Tibial artery (tissue), 4 donors: ENCODE measurements around the gene NDUFS7.

Source experiments
- DNase-seq, 2 donors: peaks; one replicate each; pipeline ENCODE4 v3.0.0-alpha.2; 2019
- H3K27ac ChIP-seq, 2 donors: fragments of 200-600 bp; sonication (generic) in 1 of 2; 1 replicate in 1 of 2; 2 replicates in 1 of 2; pipeline ENCODE4 v1.5.1; 2018 to 2019; ENCODE audit warnings: mild to moderate bottlenecking in 1 of 2
- H3K27me3 ChIP-seq, 2 donors: fragments of 200-600 bp; sonication (generic) in 1 of 2; one replicate each; pipeline versions ENCODE4 v1.5.1 to v1.6.0; 2016 to 2019
- H3K36me3 ChIP-seq, 3 donors: fragments of 200-600 bp; sonication (generic) in 2 of 3; one replicate each; pipeline ENCODE4 v1.5.1; 2016 to 2019; ENCODE audit warnings: mild to moderate bottlenecking in 2 of 3
- H3K4me1 ChIP-seq, 4 donors: fragments of 200-600 bp; sonication (generic) in 2 of 4; 1 replicate in 3 of 4; 2 replicates in 1 of 4; pipeline ENCODE4 v1.5.1; 2016 to 2019
- H3K4me3 ChIP-seq, 2 donors: fragments of 200-600 bp; sonication (generic) in 1 of 2; 1 replicate in 1 of 2; 2 replicates in 1 of 2; pipeline ENCODE4 v1.5.1; 2018 to 2019; ENCODE audit warnings: mild to moderate bottlenecking in 2 of 2
- H3K9me3 ChIP-seq, 3 donors: fragments of 200-600 bp; sonication (generic) in 1 of 3; one replicate each; pipeline ENCODE4 v1.5.1; 2016 to 2019
- intact Hi-C: fragments of 100-400 bp; cut with DNase I; formaldehyde crosslinking; loops from one replicate; pipeline ENCODE4 v1.15.0; 2023; ENCODE audit warnings: low total_unique reads
- TF ChIP-seq, protein P1 (sequence below), 2 experiments: fragments of 200-600 bp in 1 of 2; fragments of 450-650 bp in 1 of 2; IDR thresholded peaks; one replicate each; pipeline ENCODE4 v1.5.1; 2017 to 2019; ENCODE audit warnings: antibody characterized with exemption in 2 of 2, mild to moderate bottlenecking in 1 of 2, moderate library complexity in 1 of 2

Gene NDUFS7

DNA sequence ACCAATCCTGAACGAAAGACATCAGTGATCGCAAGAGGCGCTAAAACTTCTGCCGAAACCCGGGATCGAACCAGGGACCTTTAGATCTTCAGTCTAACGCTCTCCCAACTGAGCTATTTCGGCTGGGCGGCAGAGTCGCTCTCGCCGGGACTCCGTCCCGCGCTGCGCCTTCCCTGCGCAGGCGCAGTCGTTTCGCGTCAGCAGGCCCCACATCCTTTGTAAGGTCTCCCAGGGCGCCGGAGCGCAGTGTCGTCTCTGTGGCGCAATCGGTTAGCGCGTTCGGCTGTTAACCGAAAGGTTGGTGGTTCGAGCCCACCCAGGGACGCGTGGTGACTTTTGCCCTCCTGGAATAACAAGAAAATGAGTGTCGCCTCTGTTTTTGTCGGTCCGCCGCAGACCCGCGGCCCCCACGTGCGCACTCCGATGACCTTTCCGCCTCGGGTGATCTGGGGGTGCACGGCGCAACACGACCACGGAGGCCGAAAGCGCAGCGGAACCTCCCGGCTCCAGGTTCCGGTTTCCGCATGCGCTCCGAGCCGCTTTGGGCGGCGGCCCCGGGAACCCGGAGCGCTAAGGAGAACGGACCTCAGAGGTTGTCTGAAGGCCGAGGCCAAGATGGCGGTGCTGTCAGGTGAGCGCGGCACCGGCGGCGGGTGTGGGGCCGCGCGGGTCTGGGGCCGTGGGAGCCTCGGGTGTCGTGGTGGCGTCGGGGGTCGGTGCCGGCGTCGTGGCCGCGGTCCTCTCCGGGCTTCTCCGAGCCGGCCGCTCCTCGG is at the start of gene NDUFS7:
Gene NDUFS7 (plus strand): TSS at position 596 of the 773 bp plus-strand sequence. CDS start 20 bp downstream, at position 616.
- intact Hi-C loops = no loop called here
- TF ChIP-seq, protein P1, sequence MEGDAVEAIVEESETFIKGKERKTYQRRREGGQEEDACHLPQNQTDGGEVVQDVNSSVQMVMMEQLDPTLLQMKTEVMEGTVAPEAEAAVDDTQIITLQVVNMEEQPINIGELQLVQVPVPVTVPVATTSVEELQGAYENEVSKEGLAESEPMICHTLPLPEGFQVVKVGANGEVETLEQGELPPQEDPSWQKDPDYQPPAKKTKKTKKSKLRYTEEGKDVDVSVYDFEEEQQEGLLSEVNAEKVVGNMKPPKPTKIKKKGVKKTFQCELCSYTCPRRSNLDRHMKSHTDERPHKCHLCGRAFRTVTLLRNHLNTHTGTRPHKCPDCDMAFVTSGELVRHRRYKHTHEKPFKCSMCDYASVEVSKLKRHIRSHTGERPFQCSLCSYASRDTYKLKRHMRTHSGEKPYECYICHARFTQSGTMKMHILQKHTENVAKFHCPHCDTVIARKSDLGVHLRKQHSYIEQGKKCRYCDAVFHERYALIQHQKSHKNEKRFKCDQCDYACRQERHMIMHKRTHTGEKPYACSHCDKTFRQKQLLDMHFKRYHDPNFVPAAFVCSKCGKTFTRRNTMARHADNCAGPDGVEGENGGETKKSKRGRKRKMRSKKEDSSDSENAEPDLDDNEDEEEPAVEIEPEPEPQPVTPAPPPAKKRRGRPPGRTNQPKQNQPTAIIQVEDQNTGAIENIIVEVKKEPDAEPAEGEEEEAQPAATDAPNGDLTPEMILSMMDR (IDR thresholded peaks at IDR 0.05) = peak; percentile 7 to 67
- Histone ChIP-seq H3K4me3 (peak within 1 kb of the TSS; percentile 89 to 92), H3K9me3 (no peaks in the 10 kb centered on the region), H3K36me3 (peaks cover 4 to 26% (median 8%) of the 10 kb centered on the region in 3 donors), H3K27me3 (no peaks in the 10 kb centered on the region), H3K27ac (peak within 1 kb of the TSS; percentile 84 to 90), H3K4me1 (peaks cover 0 to 28% (median 21%) of the 10 kb centered on the region in 4 donors)
- DNase-seq = peak; percentile 87 to 93

- DNase-seq = no peak
- Histone ChIP-seq H3K27ac (no peak overlapping the region), H3K4me1 (peaks cover 0 to 5% (median 0%) of the 10 kb centered on the region in 4 donors), H3K9me3 (no peaks in the 10 kb centered on the region), H3K27me3 (peaks cover 0 to 76% of the 10 kb centered on the region in 2 donors), H3K36me3 (no peaks in the 10 kb centered on the region), H3K4me3 (no peak overlapping the region)
- TF ChIP-seq, protein P1 (IDR thresholded peaks at IDR 0.05) = no peak
- intact Hi-C loops = no loop called here
Observed at GRCh38 chr19:1336079-1336684, 47.5 kb upstream of the NDUFS7 start.

GRCh38 chr19:1340681-1341469 is 42.8 kb upstream of the NDUFS7 start:
- TF ChIP-seq, protein P1 (IDR thresholded peaks at IDR 0.05) = no peak
- H3K4me3 ChIP-seq = no peak overlapping the region
- H3K27me3 ChIP-seq = peaks cover 0 to 48% of the 10 kb centered on the region in 2 donors
- no peaks in the 10 kb centered on the region for H3K9me3 ChIP-seq
- H3K27ac ChIP-seq = no peak overlapping the region
- intact Hi-C loops = no loop called here
- no peak for DNase-seq
- H3K36me3 ChIP-seq = no peaks in the 10 kb centered on the region
- no peaks in the 10 kb centered on the region for H3K4me1 ChIP-seq

DNA sequence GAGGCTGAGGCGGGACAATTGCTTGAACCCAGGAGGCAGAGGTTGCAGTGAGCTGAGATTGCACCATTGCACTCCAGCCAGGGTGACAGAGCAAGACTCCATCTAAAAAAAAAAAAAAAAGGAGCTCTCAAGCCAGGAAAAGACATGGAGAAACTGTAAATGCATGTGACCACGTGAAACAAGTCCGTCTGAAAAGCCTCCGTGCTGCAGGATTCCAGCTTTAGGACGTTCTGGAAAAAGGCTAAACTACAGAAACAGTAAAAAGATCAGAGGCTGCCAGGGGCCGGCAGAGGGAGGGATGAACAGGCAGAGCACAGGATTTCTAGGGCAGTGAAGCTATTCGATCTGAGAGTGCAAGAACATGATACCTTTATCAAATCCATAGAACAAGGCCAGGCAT is 40.7 kb upstream of the NDUFS7 start:
- TF ChIP-seq, protein P1 (IDR thresholded peaks at IDR 0.05) = no peak
- intact Hi-C loops = no loop called here
- Histone ChIP-seq H3K36me3 (no peaks in the 10 kb centered on the region), H3K4me1 (no peaks in the 10 kb centered on the region), H3K27me3 (peaks cover 0 to 33% of the 10 kb centered on the region in 2 donors), H3K4me3 (no peak overlapping the region), H3K27ac (no peak overlapping the region), H3K9me3 (no peaks in the 10 kb centered on the region)
- DNase-seq = no peak

- Histone ChIP-seq H3K27ac (no peak overlapping the region), H3K9me3 (no peaks in the 10 kb centered on the region), H3K27me3 (no peaks in the 10 kb centered on the region), H3K36me3 (no peaks in the 10 kb centered on the region), H3K4me3 (no peak overlapping the region), H3K4me1 (peaks cover 0 to 9% (median 8%) of the 10 kb centered on the region in 4 donors)
- intact Hi-C loops = no loop called here
- TF ChIP-seq, protein P1 (IDR thresholded peaks at IDR 0.05) = no peak
- DNase-seq = no peak
Observed at GRCh38 chr19:1349211-1349610, 34.5 kb upstream of the NDUFS7 start.
